HepG2 (cell line): ENCODE results near the gene FGFR1OP2. TPM values are rescaled to one million over a fixed set of nuclear protein-coding genes. Genes with fewer than 3 reads are reported as not detected.

Experiments used
- ATRX ChIP-seq: sonication (generic); formaldehyde crosslinking; IDR thresholded peaks from 2 replicates; pipeline ENCODE4 v1.4.0; 2020; ENCODE audit warnings: missing genetic modification reagents, borderline replicate concordance
- FOSL2 ChIP-seq: sonication (generic); formaldehyde crosslinking; IDR thresholded peaks from 2 replicates; pipeline ENCODE4 v1.4.0; 2020; ENCODE audit warnings: missing genetic modification reagents
- HDAC1 ChIP-seq: sonication (generic); formaldehyde crosslinking; IDR thresholded peaks from 2 replicates; pipeline ENCODE4 v1.5.1; 2020; ENCODE audit warnings: mild to moderate bottlenecking, missing genetic modification reagents
- HMG20A ChIP-seq: IDR thresholded peaks from 2 replicates; pipeline ENCODE4 v1.6.1; 2016; ENCODE audit warnings: borderline replicate concordance
- HOXD1 ChIP-seq: sonication (generic); formaldehyde crosslinking; IDR thresholded peaks from 2 replicates; pipeline ENCODE4 v1.5.0; 2020; ENCODE audit warnings: missing genetic modification reagents
- KLF6 ChIP-seq: IDR thresholded peaks from 2 replicates; pipeline ENCODE4 v1.8.0; 2016; ENCODE audit warnings: missing biosample characterization, missing genetic modification reagents
- NFIC ChIP-seq: IDR thresholded peaks from 2 replicates; pipeline ENCODE4 v1.6.1; 2012; ENCODE audit warnings: mild to moderate bottlenecking, low read length, inconsistent platforms
- REXO4 ChIP-seq: sonication (generic); formaldehyde crosslinking; IDR thresholded peaks from 2 replicates; pipeline ENCODE4 v1.8.0; 2022; ENCODE audit warnings: missing genetic modification reagents, mild to moderate bottlenecking, borderline replicate concordance
- RNF2 ChIP-seq: fragments of 450-650 bp; conservative IDR thresholded peaks from 2 replicates; pipeline ENCODE4 v1.6.1; 2016; ENCODE audit warnings: low read depth
- SIX1 ChIP-seq: sonication (generic); formaldehyde crosslinking; IDR thresholded peaks from 2 replicates; pipeline ENCODE4 v1.4.0; 2020; ENCODE audit warnings: missing genetic modification reagents, borderline replicate concordance
- SMAD3 ChIP-seq: sonication (generic); formaldehyde crosslinking; IDR thresholded peaks from 2 replicates; pipeline ENCODE4 v1.4.0; 2020; ENCODE audit warnings: missing genetic modification reagents
- SMC3 ChIP-seq: IDR thresholded peaks from 2 replicates; pipeline ENCODE4 v1.6.1; 2011; ENCODE audit warnings: low read length, improper control_type of control experiment
- SP5 ChIP-seq: IDR thresholded peaks from 2 replicates; pipeline ENCODE4 v1.6.1; 2016; ENCODE audit warnings: low read depth, borderline replicate concordance
- TBL1XR1 ChIP-seq: fragments of 150-350 bp; IDR thresholded peaks from 2 replicates; pipeline ENCODE4 v1.6.1; 2014; ENCODE audit warnings: borderline replicate concordance, low read length; ENCODE audit not compliant: partially characterized antibody
- TP53 ChIP-seq: sonication (generic); formaldehyde crosslinking; conservative IDR thresholded peaks from 2 replicates; pipeline ENCODE4 v1.4.0; 2020; ENCODE audit warnings: missing genetic modification reagents
- XRCC5 ChIP-seq: fragments of 200-400 bp; formaldehyde crosslinking; optimal IDR thresholded peaks from 2 replicates; pipeline ENCODE3; 2017; ENCODE audit warnings: mild to moderate bottlenecking, low read length
- ZBTB38 ChIP-seq: sonication (generic); formaldehyde crosslinking; IDR thresholded peaks from 2 replicates; pipeline ENCODE4 v1.5.1; 2020; ENCODE audit warnings: mild to moderate bottlenecking, missing genetic modification reagents
- ZFAT ChIP-seq: sonication (generic); formaldehyde crosslinking; conservative IDR thresholded peaks from 2 replicates; pipeline ENCODE4 v1.8.1; 2023; ENCODE audit warnings: missing genetic modification reagents, inconsistent platforms
- ZFP90 ChIP-seq: sonication (generic); formaldehyde crosslinking; IDR thresholded peaks from 2 replicates; pipeline ENCODE4 v1.8.0; 2022; ENCODE audit warnings: missing genetic modification reagents, mild to moderate bottlenecking, inconsistent platforms, borderline replicate concordance
- ZNF274 ChIP-seq: sonication (generic); formaldehyde crosslinking; IDR thresholded peaks from 2 replicates; pipeline ENCODE4 v1.5.1; 2020; ENCODE audit warnings: mild to moderate bottlenecking, missing genetic modification reagents
- ZNF549 ChIP-seq: sonication (generic); formaldehyde crosslinking; IDR thresholded peaks from 2 replicates; pipeline ENCODE4 v1.5.0; 2020; ENCODE audit warnings: missing genetic modification reagents
- ZNF747 ChIP-seq: sonication (generic); formaldehyde crosslinking; IDR thresholded peaks from 2 replicates; pipeline ENCODE4 v1.8.1; 2023; ENCODE audit warnings: missing genetic modification reagents, mild to moderate bottlenecking, borderline replicate concordance
- ZNF839 ChIP-seq: sonication (generic); formaldehyde crosslinking; IDR thresholded peaks from 2 replicates; pipeline ENCODE4 v1.4.0; 2020; ENCODE audit warnings: missing genetic modification reagents, mild to moderate bottlenecking, borderline replicate concordance
- ZNF878 ChIP-seq: sonication (generic); formaldehyde crosslinking; IDR thresholded peaks from 2 replicates; pipeline ENCODE4 v1.8.1; 2023; ENCODE audit warnings: mild to moderate bottlenecking, missing genetic modification reagents, moderate library complexity
- ZSCAN22 ChIP-seq: sonication (generic); formaldehyde crosslinking; IDR thresholded peaks from 2 replicates; pipeline ENCODE4 v1.4.0; 2020; ENCODE audit warnings: mild to moderate bottlenecking, missing genetic modification reagents
- polyA plus RNA-seq, 8 experiments: library from polyadenylated mRNA; depleted of rRNA in 3 of 8; stranded (reverse) in 7 of 8; unstranded in 1 of 8; fragments of >200 nt; fragmentation: Illumina TruSeq in 4 of 8; extraction: Trizol in 4 of 8; gene quantifications; 2 replicates each; pipeline versions ENCODE4 v1.2.1 to v1.2.3, GENCODE V29; 2011 to 2016; ENCODE audit warnings: low read depth in 4 of 8, missing spikeins in 1 of 8, mixed read lengths in 1 of 8; ENCODE audit not compliant: insufficient read depth in 1 of 8
- total RNA-seq, 5 experiments: library from RNA; depleted of rRNA; stranded (reverse); fragments of >200 nt; fragmentation: Illumina TruSeq; extraction: Trizol; gene quantifications; 2 replicates each; pipeline ENCODE4 v1.2.3, GENCODE V29; 2016; ENCODE audit warnings: low read depth in 1 of 5
- TF ChIP-seq, protein P1 (sequence below): sonication (generic); formaldehyde crosslinking; IDR thresholded peaks from 2 replicates; pipeline ENCODE4 v1.9.0; 2021; ENCODE audit warnings: missing genetic modification reagents, mild to moderate bottlenecking, borderline replicate concordance
- TF ChIP-seq, protein P2 (sequence below): sonication (generic); formaldehyde crosslinking; IDR thresholded peaks from 2 replicates; pipeline ENCODE4 v1.4.0; 2020; ENCODE audit warnings: missing genetic modification reagents, borderline replicate concordance

Gene FGFR1OP2
- total and polyA plus RNA-seq, 2 of the 13 experiments (the other 11 are each of a cell fraction or from before 2014, with no cell fraction given), result 18.3 to 38.1 TPM

DNA sequence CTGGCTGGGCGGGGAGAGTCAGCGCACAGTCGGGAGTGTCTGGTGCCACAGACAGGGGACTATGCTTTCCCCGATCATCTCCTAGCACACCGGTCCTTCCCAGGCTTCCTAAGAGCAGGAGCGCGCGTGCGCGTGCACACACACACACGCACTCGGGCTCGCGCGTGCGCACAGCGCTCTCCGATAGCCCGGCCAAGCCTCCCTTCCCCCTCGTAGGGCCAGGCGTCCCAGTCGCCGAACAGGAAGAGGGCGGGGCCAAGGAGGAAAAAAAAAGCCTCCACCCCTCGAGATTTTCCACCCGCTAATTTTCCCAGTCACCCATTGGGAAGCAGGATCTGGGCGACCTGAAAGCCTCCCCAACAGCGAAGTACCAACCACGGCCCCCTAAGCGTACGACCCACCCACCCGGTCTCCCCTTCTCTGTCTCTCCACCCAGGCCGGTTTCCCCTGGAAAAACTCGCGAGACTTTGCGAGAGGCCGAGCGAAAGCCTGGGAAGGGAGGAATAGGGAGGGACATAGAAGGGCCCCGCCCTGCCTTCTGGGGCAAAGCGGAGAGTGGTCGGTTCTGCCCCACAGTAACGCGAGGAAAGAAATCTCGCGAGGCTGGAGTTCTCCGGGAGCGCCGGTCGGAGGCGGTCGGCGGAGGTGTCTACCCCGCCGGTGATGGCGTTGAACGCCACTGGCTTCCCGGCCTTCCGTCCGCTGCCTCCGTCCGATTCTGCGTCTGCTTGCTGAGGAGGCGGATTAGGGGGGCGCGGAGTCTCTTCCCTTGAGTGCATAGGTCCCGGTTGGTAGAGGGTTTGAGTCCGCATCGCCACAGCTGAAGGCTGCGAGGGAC, at the start of gene FGFR1OP2, which contains the start of gene INTS13 (continued):
- TF ChIP-seq ZBTB38 (CRISPR knock-in tag), result no peak
- peak; percentile 51 for TF ChIP-seq TBL1XR1
- no peak for TF ChIP-seq HMG20A (CRISPR knock-in tag)
- no peak for TF ChIP-seq NFIC
- no peak for TF ChIP-seq HOXD1 (CRISPR knock-in tag)
- 0 out of 2 replicates have a peak, but pooled peaks have one; percentile 23 for TF ChIP-seq SIX1
- TF ChIP-seq ZNF747, result no peak
- no peak for TF ChIP-seq ZFAT
- peak; percentile 22; the same call in 1 of the 2 replicates for TF ChIP-seq HDAC1 (CRISPR knock-in tag)
- no peak; the same call in 1 of the 2 replicates for TF ChIP-seq SP5 (CRISPR knock-in tag)
- TF ChIP-seq REXO4 (CRISPR knock-in tag), result no peak
- TF ChIP-seq SMAD3, result no peak
- peak; percentile 14 for TF ChIP-seq XRCC5
- no peak for TF ChIP-seq ATRX (CRISPR knock-in tag)
- no peak for TF ChIP-seq ZNF549
- TF ChIP-seq TP53, result no peak
- TF ChIP-seq RNF2, result no peak
- no peak for TF ChIP-seq SMC3
- TF ChIP-seq ZFP90 (CRISPR knock-in tag), result peak; percentile 13; the same call in 1 of the 2 replicates
- TF ChIP-seq, protein P1, sequence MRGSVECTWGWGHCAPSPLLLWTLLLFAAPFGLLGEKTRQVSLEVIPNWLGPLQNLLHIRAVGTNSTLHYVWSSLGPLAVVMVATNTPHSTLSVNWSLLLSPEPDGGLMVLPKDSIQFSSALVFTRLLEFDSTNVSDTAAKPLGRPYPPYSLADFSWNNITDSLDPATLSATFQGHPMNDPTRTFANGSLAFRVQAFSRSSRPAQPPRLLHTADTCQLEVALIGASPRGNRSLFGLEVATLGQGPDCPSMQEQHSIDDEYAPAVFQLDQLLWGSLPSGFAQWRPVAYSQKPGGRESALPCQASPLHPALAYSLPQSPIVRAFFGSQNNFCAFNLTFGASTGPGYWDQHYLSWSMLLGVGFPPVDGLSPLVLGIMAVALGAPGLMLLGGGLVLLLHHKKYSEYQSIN (CRISPR knock-in tag), result no peak
- TF ChIP-seq ZNF878 (CRISPR knock-in tag), result no peak
- no peak for TF ChIP-seq ZNF839 (CRISPR knock-in tag)
- TF ChIP-seq FOSL2 (CRISPR knock-in tag), result peak; percentile 25; the same call in 1 of the 2 replicates
- TF ChIP-seq, protein P2, sequence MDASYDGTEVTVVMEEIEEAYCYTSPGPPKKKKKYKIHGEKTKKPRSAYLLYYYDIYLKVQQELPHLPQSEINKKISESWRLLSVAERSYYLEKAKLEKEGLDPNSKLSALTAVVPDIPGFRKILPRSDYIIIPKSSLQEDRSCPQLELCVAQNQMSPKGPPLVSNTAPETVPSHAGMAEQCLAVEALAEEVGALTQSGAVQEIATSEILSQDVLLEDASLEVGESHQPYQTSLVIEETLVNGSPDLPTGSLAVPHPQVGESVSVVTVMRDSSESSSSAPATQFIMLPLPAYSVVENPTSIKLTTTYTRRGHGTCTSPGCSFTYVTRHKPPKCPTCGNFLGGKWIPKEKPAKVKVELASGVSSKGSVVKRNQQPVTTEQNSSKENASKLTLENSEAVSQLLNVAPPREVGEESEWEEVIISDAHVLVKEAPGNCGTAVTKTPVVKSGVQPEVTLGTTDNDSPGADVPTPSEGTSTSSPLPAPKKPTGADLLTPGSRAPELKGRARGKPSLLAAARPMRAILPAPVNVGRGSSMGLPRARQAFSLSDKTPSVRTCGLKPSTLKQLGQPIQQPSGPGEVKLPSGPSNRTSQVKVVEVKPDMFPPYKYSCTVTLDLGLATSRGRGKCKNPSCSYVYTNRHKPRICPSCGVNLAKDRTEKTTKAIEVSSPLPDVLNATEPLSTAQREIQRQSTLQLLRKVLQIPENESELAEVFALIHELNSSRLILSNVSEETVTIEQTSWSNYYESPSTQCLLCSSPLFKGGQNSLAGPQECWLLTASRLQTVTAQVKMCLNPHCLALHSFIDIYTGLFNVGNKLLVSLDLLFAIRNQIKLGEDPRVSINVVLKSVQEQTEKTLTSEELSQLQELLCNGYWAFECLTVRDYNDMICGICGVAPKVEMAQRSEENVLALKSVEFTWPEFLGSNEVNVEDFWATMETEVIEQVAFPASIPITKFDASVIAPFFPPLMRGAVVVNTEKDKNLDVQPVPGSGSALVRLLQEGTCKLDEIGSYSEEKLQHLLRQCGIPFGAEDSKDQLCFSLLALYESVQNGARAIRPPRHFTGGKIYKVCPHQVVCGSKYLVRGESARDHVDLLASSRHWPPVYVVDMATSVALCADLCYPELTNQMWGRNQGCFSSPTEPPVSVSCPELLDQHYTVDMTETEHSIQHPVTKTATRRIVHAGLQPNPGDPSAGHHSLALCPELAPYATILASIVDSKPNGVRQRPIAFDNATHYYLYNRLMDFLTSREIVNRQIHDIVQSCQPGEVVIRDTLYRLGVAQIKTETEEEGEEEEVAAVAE, result no peak
- TF ChIP-seq KLF6, result no peak; the same call in 1 of the 2 replicates
- no peak for TF ChIP-seq ZSCAN22 (CRISPR knock-in tag)
- peak; percentile 66; the same call in 1 of the 2 replicates for TF ChIP-seq ZNF274 (CRISPR knock-in tag)
